DOHH2 (cell line): ENCODE measurements around the gene MGAM2.

ENCODE experiments used
- H3F3A ChIP-seq: fragments of 200-600 bp; sonication (generic), shearing (Covaris generic); 2 replicates; pipeline ENCODE4 v1.6.0; 2016; ENCODE audit warnings: antibody characterized with exemption, mild to moderate bottlenecking; ENCODE audit not compliant: control insufficient read depth, insufficient read depth
- H3K27ac ChIP-seq: fragments of 200-600 bp; sonication (generic); 2 replicates; pipeline ENCODE4 v1.5.1; 2014; ENCODE audit warnings: low read depth, mild to moderate bottlenecking, low read length, moderate library complexity
- H3K27me3 ChIP-seq: fragments of 200-600 bp; sonication (generic); 2 replicates; pipeline ENCODE4 v1.6.1; 2014; ENCODE audit warnings: mild to moderate bottlenecking, low read length, mixed read lengths; ENCODE audit not compliant: control insufficient read depth
- H3K36me3 ChIP-seq: fragments of 200-600 bp; sonication (generic); 2 replicates; pipeline ENCODE4 v1.6.1; 2014; ENCODE audit warnings: mild to moderate bottlenecking, low read length, moderate library complexity, mixed read lengths; ENCODE audit not compliant: control insufficient read depth
- H3K4me1 ChIP-seq: fragments of 200-600 bp; sonication (generic); 2 replicates; pipeline ENCODE4 v1.6.1; 2014; ENCODE audit warnings: mild to moderate bottlenecking, low read length, mixed read lengths; ENCODE audit not compliant: control insufficient read depth
- H3K4me2 ChIP-seq: fragments of 200-600 bp; sonication (generic); 2 replicates; pipeline ENCODE4 v1.6.0; 2014; ENCODE audit warnings: mild to moderate bottlenecking, low read length, moderate library complexity
- H3K4me3 ChIP-seq: fragments of 200-600 bp; sonication (generic); 2 replicates; pipeline ENCODE4 v1.5.1; 2014; ENCODE audit warnings: mild to moderate bottlenecking, low read length, mixed read lengths
- H3K79me2 ChIP-seq: fragments of 200-600 bp; sonication (generic); 2 replicates; pipeline ENCODE4 v1.6.1; 2014; ENCODE audit warnings: mild to moderate bottlenecking, low read length, mixed read lengths; ENCODE audit not compliant: control insufficient read depth
- H3K9me2 ChIP-seq: fragments of 200-600 bp; sonication (generic); replicated peaks from 2 replicates; pipeline ENCODE4 v1.6.1; 2014; ENCODE audit warnings: mild to moderate bottlenecking, low read length, mixed read lengths; ENCODE audit not compliant: control insufficient read depth
- H3K9me3 ChIP-seq: fragments of 200-600 bp; sonication (generic); 2 replicates; pipeline ENCODE4 v1.6.1; 2014; ENCODE audit warnings: antibody characterized with exemption, low read length, mixed read lengths; ENCODE audit not compliant: control insufficient read depth, insufficient read depth
- H4K20me1 ChIP-seq: fragments of 200-600 bp; sonication (generic); 2 replicates; pipeline ENCODE4 v1.6.0; 2014; ENCODE audit warnings: low read depth, mild to moderate bottlenecking, antibody characterized with exemption, low read length, moderate library complexity; ENCODE audit not compliant: control insufficient read depth, insufficient read depth
- CTCF ChIP-seq: fragments of 200-600 bp; sonication (generic); IDR thresholded peaks from one replicate; pipeline ENCODE4 v1.5.1; 2014; ENCODE audit warnings: antibody characterized with exemption, mild to moderate bottlenecking, low read depth, low read length; ENCODE audit not compliant: poor library complexity, severe bottlenecking
- EZH2phosphoT487 ChIP-seq: fragments of 200-600 bp; sonication (generic); IDR thresholded peaks from 2 replicates; pipeline ENCODE4 v1.6.1; 2017; ENCODE audit warnings: borderline replicate concordance, mild to moderate bottlenecking, antibody characterized with exemption, low read length, moderate library complexity, mixed read lengths

Gene MGAM2

DNA sequence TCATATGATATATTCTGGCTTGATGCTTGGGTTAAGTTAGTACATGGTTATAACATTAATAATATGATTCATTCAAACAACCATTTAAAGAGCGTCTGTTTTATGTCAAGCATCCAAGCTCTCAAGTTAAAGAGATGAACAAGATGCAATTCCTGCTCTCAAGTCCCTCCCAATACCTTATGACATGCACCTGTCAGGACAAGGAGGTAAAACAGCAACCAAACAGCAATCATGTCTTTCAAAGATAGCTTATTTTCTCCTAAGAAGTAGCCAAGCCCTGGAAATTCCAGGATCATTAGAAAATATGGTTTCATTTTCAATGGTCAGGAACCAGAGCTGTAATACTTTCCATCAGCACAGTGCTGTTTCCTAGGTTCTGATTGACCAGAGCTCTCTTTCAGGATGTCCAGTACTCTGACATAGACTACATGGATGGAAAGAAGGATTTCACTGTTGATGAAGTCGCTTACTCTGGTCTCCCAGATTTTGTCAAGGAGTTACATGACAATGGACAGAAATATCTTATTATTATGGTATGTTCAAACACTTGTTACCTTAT is 29.0 kb downstream of the MGAM2 start:
- no peaks in the 10 kb centered on the region for H3K9me3 ChIP-seq
- TF ChIP-seq EZH2phosphoT487 (no peak), CTCF (no peak)
- H3K27ac ChIP-seq: no peak overlapping the region
- H4K20me1 ChIP-seq: no peaks in the 10 kb centered on the region
- H3K36me3 ChIP-seq: no peaks in the 10 kb centered on the region
- H3K79me2 ChIP-seq: no peaks in the 10 kb centered on the region
- H3K4me3 ChIP-seq: no peak overlapping the region
- H3K27me3 ChIP-seq: no peaks in the 10 kb centered on the region
- no peaks in the 10 kb centered on the region for H3K9me2 ChIP-seq
- H3K4me1 ChIP-seq: no peaks in the 10 kb centered on the region
- H3K4me2 ChIP-seq: no peak overlapping the region
- no peaks in the 10 kb centered on the region for H3F3A ChIP-seq

DNA sequence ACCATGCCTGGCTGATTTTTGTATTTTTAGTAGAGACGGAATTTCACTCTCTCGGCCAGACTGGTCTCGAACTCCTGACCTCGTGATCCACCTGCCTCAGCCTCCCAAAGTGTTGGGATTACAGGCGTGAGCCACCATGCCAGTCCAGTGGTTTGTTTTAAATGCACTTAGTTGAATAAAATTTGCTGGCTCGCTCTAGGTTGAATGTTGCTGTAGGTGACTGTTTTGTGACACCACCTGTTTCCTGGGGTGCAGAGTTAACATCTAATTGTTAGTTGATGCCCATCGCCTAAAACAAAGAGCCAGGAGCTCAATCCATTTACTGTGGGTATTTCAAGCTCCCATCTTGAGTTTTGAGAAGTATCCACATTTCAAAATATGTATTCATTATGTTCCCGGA is 31.2 kb downstream of the MGAM2 start:
- Histone ChIP-seq H3K4me2 (no peak overlapping the region), H3K9me3 (no peaks in the 10 kb centered on the region), H3K4me1 (no peaks in the 10 kb centered on the region), H4K20me1 (no peaks in the 10 kb centered on the region), H3F3A (no peaks in the 10 kb centered on the region), H3K4me3 (no peak overlapping the region), H3K27me3 (no peaks in the 10 kb centered on the region), H3K27ac (no peak overlapping the region), H3K9me2 (no peaks in the 10 kb centered on the region), H3K36me3 (no peaks in the 10 kb centered on the region), H3K79me2 (no peaks in the 10 kb centered on the region)
- no peak for TF ChIP-seq EZH2phosphoT487

GRCh38 chr7:142146124-142146523 is 34.6 kb downstream of the MGAM2 start:
- TF ChIP-seq EZH2phosphoT487 (no peak), CTCF (no peak)
- Histone ChIP-seq H3K4me1 (no peaks in the 10 kb centered on the region), H3K36me3 (no peaks in the 10 kb centered on the region), H4K20me1 (no peaks in the 10 kb centered on the region), H3K9me3 (no peaks in the 10 kb centered on the region), H3F3A (no peaks in the 10 kb centered on the region), H3K9me2 (no peaks in the 10 kb centered on the region), H3K27ac (no peak overlapping the region), H3K4me2 (no peak overlapping the region), H3K4me3 (no peak overlapping the region), H3K79me2 (no peaks in the 10 kb centered on the region), H3K27me3 (no peaks in the 10 kb centered on the region)

- no peaks in the 10 kb centered on the region for H3K36me3 ChIP-seq
- no peaks in the 10 kb centered on the region for H3K9me2 ChIP-seq
- no peak overlapping the region for H3K4me3 ChIP-seq
- H3K4me1 ChIP-seq: no peaks in the 10 kb centered on the region
- no peak overlapping the region for H3K4me2 ChIP-seq
- H4K20me1 ChIP-seq: no peaks in the 10 kb centered on the region
- TF ChIP-seq EZH2phosphoT487: no peak
- H3K9me3 ChIP-seq: no peaks in the 10 kb centered on the region
- no peaks in the 10 kb centered on the region for H3F3A ChIP-seq
- H3K27me3 ChIP-seq: no peaks in the 10 kb centered on the region
- H3K79me2 ChIP-seq: no peaks in the 10 kb centered on the region
- no peak overlapping the region for H3K27ac ChIP-seq
Observed at GRCh38 chr7:142150356-142150755, 38.8 kb downstream of the MGAM2 start.
